HEK293 (cell line): Measurements from ENCODE around the gene VPS54.

ENCODE experiments used
- CTCF ChIA-PET: fragments of 350-600 bp; formaldehyde crosslinking; extraction: SDS; loops from one replicate; lab custom pipeline; 2021; ENCODE audit warnings: antibody characterized with exemption; lab: Yijun Ruan, JAX
- POLR2A ChIA-PET: fragments of 300-600 bp; formaldehyde crosslinking; extraction: SDS; loops from one replicate; lab custom pipeline; 2020; ENCODE audit warnings: antibody characterized with exemption, inconsistent platforms; lab: Yijun Ruan, JAX
- H3K27ac ChIP-seq: fragments of 200-500 bp; sonication (Bioruptor generic); 2 replicates; pipeline ENCODE4 v1.5.1; 2014; ENCODE audit warnings: low read depth, low read length, control low read depth, inconsistent platforms; ENCODE audit errors: extremely low read depth
- H3K36me3 ChIP-seq, 2 experiments: fragments of 200-500 bp in 1 of 2; sonication (Bioruptor generic) in 1 of 2; 1 replicate in 1 of 2; 2 replicates in 1 of 2; pipeline ENCODE4 v1.5.1; 2014 to 2017; ENCODE audit warnings: inconsistent platforms in 2 of 2, low read length in 2 of 2; ENCODE audit not compliant: control insufficient read depth in 2 of 2, insufficient read depth in 1 of 2
- H3K4me1 ChIP-seq: fragments of 200-500 bp; sonication (Bioruptor generic); 2 replicates; pipeline ENCODE4 v1.5.1; 2014; ENCODE audit warnings: mild to moderate bottlenecking, low read length, inconsistent platforms; ENCODE audit not compliant: control insufficient read depth, insufficient read depth
- H3K4me3 ChIP-seq: 2 replicates; pipeline ENCODE4 v1.5.1; 2011; ENCODE audit warnings: low read depth, mild to moderate bottlenecking, control low read depth, low read length, moderate library complexity
- H3K9me3 ChIP-seq: fragments of 200-500 bp; sonication (Bioruptor generic); 2 replicates; pipeline ENCODE4 v1.5.1; 2014; ENCODE audit warnings: low read depth, low read length, inconsistent platforms; ENCODE audit not compliant: control insufficient read depth, insufficient read depth
- EGR2 ChIP-seq: fragments of 450-650 bp; formaldehyde crosslinking; IDR thresholded peaks from 2 replicates; pipeline ENCODE4 v1.5.1; 2016; ENCODE audit warnings: low read depth, missing biosample characterization, missing genetic modification characterization
- HIC1 ChIP-seq: fragments of 450-650 bp; formaldehyde crosslinking; IDR thresholded peaks from 2 replicates; pipeline ENCODE4 v1.5.1; 2016; ENCODE audit warnings: missing biosample characterization, missing genetic modification characterization
- INSM2 ChIP-seq: fragments of 450-650 bp; formaldehyde crosslinking; IDR thresholded peaks from 2 replicates; pipeline ENCODE4 v1.5.1; 2016; ENCODE audit warnings: missing biosample characterization, missing genetic modification characterization
- RBAK ChIP-seq: fragments of 450-650 bp; formaldehyde crosslinking; IDR thresholded peaks from 2 replicates; pipeline ENCODE4 v1.5.1; 2016; ENCODE audit warnings: missing biosample characterization, missing genetic modification characterization
- SP3 ChIP-seq: fragments of 450-650 bp; formaldehyde crosslinking; IDR thresholded peaks from 2 replicates; pipeline ENCODE4 v1.5.1; 2016; ENCODE audit warnings: missing biosample characterization, missing genetic modification characterization
- TSHZ1 ChIP-seq: fragments of 450-650 bp; formaldehyde crosslinking; IDR thresholded peaks from 2 replicates; pipeline ENCODE4 v1.5.1; 2016; ENCODE audit warnings: missing biosample characterization, missing genetic modification characterization, borderline replicate concordance
- ZNF19 ChIP-seq: fragments of 450-650 bp; formaldehyde crosslinking; IDR thresholded peaks from 2 replicates; pipeline ENCODE4; 2016; ENCODE audit warnings: missing biosample characterization, missing genetic modification characterization, low read depth
- ZNF211 ChIP-seq: fragments of 450-650 bp; formaldehyde crosslinking; IDR thresholded peaks from 2 replicates; pipeline ENCODE4 v1.5.1; 2016; ENCODE audit warnings: low read depth, missing biosample characterization, missing genetic modification characterization
- ZNF23 ChIP-seq: fragments of 450-650 bp; formaldehyde crosslinking; IDR thresholded peaks from 2 replicates; pipeline ENCODE4 v1.5.1; 2016; ENCODE audit warnings: missing biosample characterization, missing genetic modification characterization, borderline replicate concordance
- ZNF366 ChIP-seq: fragments of 450-650 bp; formaldehyde crosslinking; conservative IDR thresholded peaks from 2 replicates; pipeline ENCODE4 v1.5.1; 2016; ENCODE audit warnings: missing biosample characterization, missing genetic modification characterization
- ZNF398 ChIP-seq: fragments of 450-650 bp; formaldehyde crosslinking; IDR thresholded peaks from 2 replicates; pipeline ENCODE4 v1.5.1; 2017; ENCODE audit warnings: missing biosample characterization, missing genetic modification characterization
- ZNF473 ChIP-seq: fragments of 450-650 bp; formaldehyde crosslinking; IDR thresholded peaks from 2 replicates; pipeline ENCODE4 v1.5.1; 2017; ENCODE audit warnings: missing biosample characterization, missing genetic modification characterization
- ZNF544 ChIP-seq: fragments of 450-650 bp; formaldehyde crosslinking; IDR thresholded peaks from 2 replicates; pipeline ENCODE4 v1.5.0; 2017; ENCODE audit warnings: missing biosample characterization, missing genetic modification characterization
- ZNF596 ChIP-seq: fragments of 450-650 bp; IDR thresholded peaks from 2 replicates; pipeline ENCODE4 v1.5.0; 2018; ENCODE audit warnings: missing biosample characterization, mild to moderate bottlenecking, missing genetic modification characterization, moderate library complexity
- ZNF692 ChIP-seq: fragments of 450-650 bp; formaldehyde crosslinking; IDR thresholded peaks from 2 replicates; pipeline ENCODE4 v1.5.1; 2016; ENCODE audit warnings: missing biosample characterization, missing genetic modification characterization
- ZNF747 ChIP-seq: fragments of 450-650 bp; formaldehyde crosslinking; IDR thresholded peaks from 2 replicates; pipeline ENCODE4 v1.5.1; 2016; ENCODE audit warnings: missing biosample characterization, missing genetic modification characterization
- ZNF776 ChIP-seq: fragments of 450-650 bp; formaldehyde crosslinking; IDR thresholded peaks from 2 replicates; pipeline ENCODE4 v1.5.0; 2017; ENCODE audit warnings: missing biosample characterization, missing genetic modification characterization, borderline replicate concordance
- ZNF785 ChIP-seq: fragments of 450-650 bp; formaldehyde crosslinking; IDR thresholded peaks from 2 replicates; pipeline ENCODE4 v1.5.1; 2016; ENCODE audit warnings: missing biosample characterization, missing genetic modification characterization
- ZNF792 ChIP-seq: fragments of 450-650 bp; formaldehyde crosslinking; IDR thresholded peaks from 2 replicates; pipeline ENCODE4 v1.5.1; 2016; ENCODE audit warnings: missing biosample characterization, missing genetic modification characterization

VPS54 gene

GRCh38 chr2:63844616-63845015 lies 174.6 kb downstream of the VPS54 start (continued):
- no peak for TF ChIP-seq TSHZ1
- TF ChIP-seq HIC1 (tag by site-specific recombination): no peak
- TF ChIP-seq, all 188 proteins: peak for 0

- H3K27ac ChIP-seq: no peak overlapping the region
- no peak for TF ChIP-seq ZNF544 (tag by site-specific recombination)
- TF ChIP-seq ZNF19 (tag by site-specific recombination): no peak
- TF ChIP-seq ZNF692: no peak
- no peak for TF ChIP-seq RBAK (tag by site-specific recombination)
- no peak for TF ChIP-seq INSM2
- no peak for TF ChIP-seq EGR2 (tag by site-specific recombination)
- no peak for TF ChIP-seq ZNF211
- TF ChIP-seq, all 188 proteins: peak for 0
- Histone ChIP-seq H3K4me3 (no peak overlapping the region), H3K36me3 (no peaks in the 10 kb centered on the region), H3K4me1 (peaks cover 13% of the 10 kb centered on the region), H3K9me3 (no peaks in the 10 kb centered on the region)
- POLR2A ChIA-PET: no interaction called here
- CTCF ChIA-PET: interaction anchor here (0.7 kb wide), 2 partner anchors 9 to 12 kb away, joined by 3 to 4 read pairs; no protein-coding TSS in a partner anchor
Observed at GRCh38 chr2:63843791-63844190, 175.4 kb downstream of the VPS54 start.

- Histone ChIP-seq H3K9me3 (no peaks in the 10 kb centered on the region), H3K4me1 (peaks cover 13% of the 10 kb centered on the region), H3K36me3 (no peaks in the 10 kb centered on the region), H3K4me3 (peak overlapping the region; percentile 68), H3K27ac (no peak overlapping the region)
- ChIA-PET CTCF (interaction anchor here (0.6 to 1.1 kb wide), 5 partner anchors 18 to 152 kb away, joined by 3 to 4 read pairs (median 3); no protein-coding TSS in a partner anchor), POLR2A (interaction anchor here (1.1 to 3.6 kb wide), 7 partner anchors 14 to 255 kb away, joined by 3 to 21 read pairs (median 10); partner anchors contain the start of genes MDH1 and WDPCP)
- TF ChIP-seq ZNF792 (tag by site-specific recombination) (no peak), ZNF23 (tag by site-specific recombination) (no peak), ZNF366 (tag by site-specific recombination) (no peak), ZNF785 (tag by site-specific recombination) (no peak), ZNF398 (tag by site-specific recombination) (no peak), ZNF776 (tag by site-specific recombination) (no peak), ZNF747 (tag by site-specific recombination) (no peak), ZNF473 (tag by site-specific recombination) (no peak), SP3 (tag by site-specific recombination) (no peak), ZNF596 (no peak)
Observed at GRCh38 chr2:63843093-63843492, 176.1 kb downstream of the VPS54 start.
